HCT116 (cell line): Measurements from ENCODE around the gene CRIP1. TPM values are rescaled to one million over a fixed set of nuclear protein-coding genes. Genes with fewer than 3 reads are reported as not detected.

Experiments used
- ATAC-seq: fragments of 200-7000 bp; cut with Tn5 transposase; 2 replicates; pipeline ENCODE4 v1.9.1; 2020; ENCODE audit warnings: mild to moderate bottlenecking, moderate library complexity
- BruUV-seq: library from RNA; stranded (reverse); fragments of 400-500 nt; replicated peaks from 2 replicates; lab custom pipeline; 2021; lab: Mats Ljungman, UMichigan
- CTCF ChIA-PET: fragments of 300-600 bp; sonication (Branson Sonifier 250); formaldehyde crosslinking; loops from one replicate; lab custom pipeline; 2021; ENCODE audit warnings: antibody characterized with exemption; lab: Charles Lee
- POLR2A ChIA-PET: fragments of 300-600, 350-600 bp; sonication (Branson Sonifier 250); formaldehyde crosslinking; loops from one replicate; lab custom pipeline; 2021; ENCODE audit warnings: antibody characterized with exemption; lab: Charles Lee
- RAD21 ChIA-PET, 2 experiments: fragments of 300-600 bp; sonication (Branson Sonifier 250); formaldehyde crosslinking; loops; one replicate each; lab custom pipeline; 2023; ENCODE audit warnings: low total read pairs in 2 of 2; ENCODE audit not compliant: uncharacterized antibody in 2 of 2, unreplicated experiment in 2 of 2, low non-redundant PET in 1 of 2; lab: Charles Lee
- DNase-seq: peaks from one replicate; pipeline ENCODE4 v3.0.0-alpha.2; 2010; ENCODE audit warnings: low read depth, low spot score
- H2AFZ ChIP-seq: fragments of 200-600 bp; shearing (Covaris generic), sonication (generic); 2 replicates; pipeline ENCODE4 v1.6.1; 2017; ENCODE audit warnings: low read depth, mixed run types, mixed read lengths, antibody characterized with exemption, low read length; ENCODE audit not compliant: poor library complexity, severe bottlenecking
- H3K27ac ChIP-seq: 2 replicates; pipeline ENCODE4 v1.5.1; 2012; ENCODE audit warnings: low read depth, low read length
- H3K27me3 ChIP-seq: fragments of 200-600 bp; sonication (generic); 2 replicates; pipeline ENCODE4 v1.6.1; 2016; ENCODE audit warnings: mixed run types, low read length, mixed read lengths; ENCODE audit not compliant: insufficient read depth
- H3K36me3 ChIP-seq, 2 experiments: fragments of 200-500 bp in 1 of 2; fragments of 200-600 bp in 1 of 2; sonication (Bioruptor generic) in 1 of 2; sonication (generic) in 1 of 2; 2 replicates each; pipeline versions ENCODE4 v1.5.1 to v1.6.1; 2014 to 2016; ENCODE audit warnings: low read length in 2 of 2, inconsistent platforms in 1 of 2, mixed read lengths in 1 of 2, mixed run types in 1 of 2; ENCODE audit not compliant: insufficient read depth in 2 of 2, control insufficient read depth in 1 of 2
- H3K4me1 ChIP-seq, 2 experiments: fragments of 200-600 bp in 1 of 2; sonication (generic) in 1 of 2; 2 replicates each; pipeline versions ENCODE4 v1.5.1 to v1.6.1; 2012 to 2017; ENCODE audit warnings: low read length in 2 of 2, inconsistent platforms in 1 of 2, mild to moderate bottlenecking in 1 of 2, mixed read lengths in 1 of 2, mixed run types in 1 of 2, moderate library complexity in 1 of 2; ENCODE audit not compliant: insufficient read depth in 2 of 2, control insufficient read depth in 1 of 2
- H3K4me2 ChIP-seq: fragments of 200-600 bp; sonication (generic); 2 replicates; pipeline ENCODE4 v1.6.1; 2017; ENCODE audit warnings: mixed run types, low read length, mixed read lengths
- H3K4me3 ChIP-seq, 2 experiments: fragments of 200-600 bp in 1 of 2; sonication (generic) in 1 of 2; replicated peaks in 1 of 2; 2 replicates each; pipeline ENCODE4 v1.5.1; 2011 to 2016; ENCODE audit warnings: low read length in 2 of 2, control low read depth in 1 of 2, low read depth in 1 of 2, mild to moderate bottlenecking in 1 of 2, mixed read lengths in 1 of 2, mixed run types in 1 of 2
- H3K79me2 ChIP-seq: fragments of 200-600 bp; sonication (generic); 2 replicates; pipeline ENCODE4 v1.6.1; 2017; ENCODE audit warnings: mild to moderate bottlenecking, mixed run types, low read length, moderate library complexity, mixed read lengths; ENCODE audit not compliant: insufficient read depth
- H3K9ac ChIP-seq: fragments of 200-600 bp; sonication (generic); 2 replicates; pipeline ENCODE4 v1.6.1; 2016; ENCODE audit warnings: low read length, mixed read lengths
- H3K9me2 ChIP-seq: fragments of 200-600 bp; sonication (generic), shearing (Covaris generic); 2 replicates; pipeline ENCODE4 v1.6.1; 2017; ENCODE audit warnings: mixed run types, mild to moderate bottlenecking, moderate library complexity; ENCODE audit not compliant: insufficient read depth
- H3K9me3 ChIP-seq, 2 experiments: fragments of 200-500 bp in 1 of 2; fragments of 200-600 bp in 1 of 2; sonication (Bioruptor generic) in 1 of 2; sonication (generic) in 1 of 2; 2 replicates each; pipeline ENCODE4 v1.6.1; 2014 to 2017; ENCODE audit warnings: low read length in 2 of 2, mixed read lengths in 2 of 2, inconsistent platforms in 1 of 2, low read depth in 1 of 2, mild to moderate bottlenecking in 1 of 2, mixed run types in 1 of 2, moderate library complexity in 1 of 2; ENCODE audit not compliant: control insufficient read depth in 1 of 2, insufficient read depth in 1 of 2
- H4K20me1 ChIP-seq: fragments of 200-600 bp; sonication (generic), shearing (Covaris generic); 2 replicates; pipeline ENCODE4 v1.6.1; 2017; ENCODE audit warnings: mixed run types, mild to moderate bottlenecking, moderate library complexity; ENCODE audit not compliant: insufficient read depth
- EGR1 ChIP-seq: IDR thresholded peaks from 2 replicates; pipeline ENCODE4 v1.6.1; 2012; ENCODE audit warnings: low read depth
- EZH2 ChIP-seq: fragments of 200-600 bp; sonication (generic); IDR thresholded peaks from 2 replicates; pipeline ENCODE4 v1.6.1; 2017; ENCODE audit warnings: antibody characterized with exemption, mixed run types
- EZH2phosphoT487 ChIP-seq: fragments of 200-600 bp; IDR thresholded peaks from 2 replicates; pipeline ENCODE4 v1.6.1; 2018; ENCODE audit warnings: antibody characterized with exemption, borderline replicate concordance
- FOSL1 ChIP-seq: IDR thresholded peaks from 2 replicates; pipeline ENCODE4 v1.6.1; 2012; ENCODE audit warnings: low read depth
- POLR2A ChIP-seq: IDR thresholded peaks from 2 replicates; pipeline ENCODE4 v1.7.0; 2011; ENCODE audit warnings: borderline replicate concordance; ENCODE audit not compliant: insufficient read depth, insufficient read length; ENCODE audit errors: extremely low read depth
- POLR2AphosphoS5 ChIP-seq: IDR thresholded peaks from 2 replicates; pipeline ENCODE4 v1.6.1; 2011; ENCODE audit warnings: mild to moderate bottlenecking, low read depth, low read length, moderate library complexity
- RAD21 ChIP-seq: IDR thresholded peaks from 2 replicates; pipeline ENCODE4 v1.6.1; 2012; ENCODE audit warnings: low read depth, mild to moderate bottlenecking
- SP1 ChIP-seq: IDR thresholded peaks from 2 replicates; pipeline ENCODE4 v1.6.1; 2012; ENCODE audit warnings: low read depth
- YY1 ChIP-seq: IDR thresholded peaks from 2 replicates; pipeline ENCODE4 v1.6.1; 2011; ENCODE audit warnings: low read length, low read depth, moderate library complexity, mild to moderate bottlenecking; ENCODE audit not compliant: insufficient replicate concordance; ENCODE audit errors: extremely low read depth
- ZNF274 ChIP-seq: fragments of 200-500 bp; sonication (Bioruptor generic); IDR thresholded peaks from 2 replicates; pipeline ENCODE4 v1.6.1; 2014; ENCODE audit warnings: mild to moderate bottlenecking, low read depth, low read length, inconsistent platforms
- intact Hi-C: fragments of 100-400 bp; cut with micrococcal nuclease; formaldehyde crosslinking; loops from 2 replicates; pipeline ENCODE4 v1.10.0; 2022
- total RNA-seq: library from RNA; stranded (reverse); gene quantifications from one replicate; pipeline ENCODE4 v1.2.1, GENCODE V29; 2021; ENCODE audit not compliant: unreplicated experiment
- TF ChIP-seq, protein P1 (sequence below): IDR thresholded peaks from 2 replicates; pipeline ENCODE4 v1.6.1; 2012
- TF ChIP-seq, protein P2 (sequence below): IDR thresholded peaks from 2 replicates; pipeline ENCODE4 v1.6.1; 2011; ENCODE audit warnings: mild to moderate bottlenecking, low read length, moderate library complexity; ENCODE audit not compliant: insufficient replicate concordance; ENCODE audit errors: extremely low read depth
- TF ChIP-seq, protein P3 (sequence below): IDR thresholded peaks from 2 replicates; pipeline ENCODE4 v1.6.1; 2012
- TF ChIP-seq, protein P4 (sequence below): IDR thresholded peaks from 2 replicates; pipeline ENCODE4 v1.6.1; 2012; ENCODE audit warnings: low read depth
- TF ChIP-seq, protein P5 (sequence below), 3 experiments: fragments of 200-600 bp in 1 of 3; sonication (generic) in 1 of 3; IDR thresholded peaks in 2 of 3; conservative IDR thresholded peaks in 1 of 3; 2 replicates each; pipeline ENCODE4 v1.5.1; 2012 to 2017; ENCODE audit warnings: low read depth in 2 of 3, low read length in 2 of 3, antibody characterized with exemption in 1 of 3, borderline replicate concordance in 1 of 3, control low read depth in 1 of 3, mild to moderate bottlenecking in 1 of 3, mixed read lengths in 1 of 3, mixed run types in 1 of 3, moderate library complexity in 1 of 3; ENCODE audit not compliant: insufficient read depth in 1 of 3

The CRIP1 gene
- total RNA-seq, 1 experiment from 2014 or later = 260 TPM

DNA sequence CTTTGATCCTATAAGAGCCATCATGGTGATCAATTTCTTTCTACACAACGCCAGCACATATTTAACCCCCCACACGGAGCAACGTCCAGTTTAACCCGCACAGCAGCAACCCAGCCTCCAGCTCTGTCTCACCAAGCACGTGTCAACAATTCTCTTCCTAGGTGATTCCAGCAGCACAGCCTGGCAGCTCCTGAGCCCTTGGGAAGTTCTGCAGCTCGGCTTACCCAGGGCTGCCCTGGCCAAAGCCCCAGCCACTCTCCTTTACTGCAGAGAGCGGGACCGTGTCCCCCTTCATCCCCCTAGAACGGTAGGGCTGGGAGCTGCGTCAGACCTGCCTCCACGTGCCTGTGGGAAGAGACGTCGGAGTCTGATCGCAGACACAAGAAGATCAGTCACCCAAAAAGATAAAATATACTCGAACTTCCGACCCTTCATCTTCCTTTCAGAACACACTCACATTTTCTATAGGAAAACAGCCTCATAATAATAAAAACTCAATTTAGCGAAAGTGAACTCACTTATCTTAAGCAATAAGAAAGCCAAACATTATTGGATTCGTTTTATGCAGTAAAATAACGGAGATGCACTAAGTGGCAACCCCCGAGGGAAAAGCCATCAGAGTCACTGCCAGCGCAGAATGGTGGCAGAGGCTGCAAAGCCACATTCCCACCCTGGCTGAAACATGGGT is 47.3 kb downstream of the CRIP1 start:
- Histone ChIP-seq H3K9ac (no peak overlapping the region), H3K9me3 (no peaks in the 10 kb centered on the region), H3K27ac (no peak overlapping the region), H3K27me3 (no peaks in the 10 kb centered on the region), H3K4me2 (no peak overlapping the region), H2AFZ (no peak overlapping the region), H3K4me3 (no peak overlapping the region), H4K20me1 (no peaks in the 10 kb centered on the region), H3K36me3 (no peaks in the 10 kb centered on the region), H3K9me2 (no peaks in the 10 kb centered on the region), H3K4me1 (peaks cover 0 to 3% of the 10 kb centered on the region in 2 experiments; a peak in 1 of 4 replicates), H3K79me2 (no peaks in the 10 kb centered on the region)
- ChIA-PET POLR2A (no interaction called here), CTCF (no interaction called here), RAD21 (no interaction called here)
- no peak for ATAC-seq
- TF ChIP-seq POLR2AphosphoS5 = no peak
- TF ChIP-seq, protein P1, sequence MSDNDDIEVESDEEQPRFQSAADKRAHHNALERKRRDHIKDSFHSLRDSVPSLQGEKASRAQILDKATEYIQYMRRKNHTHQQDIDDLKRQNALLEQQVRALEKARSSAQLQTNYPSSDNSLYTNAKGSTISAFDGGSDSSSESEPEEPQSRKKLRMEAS = no peak
- TF ChIP-seq ZNF274 = no peak
- no peak for TF ChIP-seq FOSL1
- TF ChIP-seq, protein P2, sequence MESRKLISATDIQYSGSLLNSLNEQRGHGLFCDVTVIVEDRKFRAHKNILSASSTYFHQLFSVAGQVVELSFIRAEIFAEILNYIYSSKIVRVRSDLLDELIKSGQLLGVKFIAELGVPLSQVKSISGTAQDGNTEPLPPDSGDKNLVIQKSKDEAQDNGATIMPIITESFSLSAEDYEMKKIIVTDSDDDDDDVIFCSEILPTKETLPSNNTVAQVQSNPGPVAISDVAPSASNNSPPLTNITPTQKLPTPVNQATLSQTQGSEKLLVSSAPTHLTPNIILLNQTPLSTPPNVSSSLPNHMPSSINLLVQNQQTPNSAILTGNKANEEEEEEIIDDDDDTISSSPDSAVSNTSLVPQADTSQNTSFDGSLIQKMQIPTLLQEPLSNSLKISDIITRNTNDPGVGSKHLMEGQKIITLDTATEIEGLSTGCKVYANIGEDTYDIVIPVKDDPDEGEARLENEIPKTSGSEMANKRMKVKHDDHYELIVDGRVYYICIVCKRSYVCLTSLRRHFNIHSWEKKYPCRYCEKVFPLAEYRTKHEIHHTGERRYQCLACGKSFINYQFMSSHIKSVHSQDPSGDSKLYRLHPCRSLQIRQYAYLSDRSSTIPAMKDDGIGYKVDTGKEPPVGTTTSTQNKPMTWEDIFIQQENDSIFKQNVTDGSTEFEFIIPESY = no peak
- TF ChIP-seq, protein P3, sequence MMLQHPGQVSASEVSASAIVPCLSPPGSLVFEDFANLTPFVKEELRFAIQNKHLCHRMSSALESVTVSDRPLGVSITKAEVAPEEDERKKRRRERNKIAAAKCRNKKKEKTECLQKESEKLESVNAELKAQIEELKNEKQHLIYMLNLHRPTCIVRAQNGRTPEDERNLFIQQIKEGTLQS = no peak
- TF ChIP-seq YY1 = no peak
- TF ChIP-seq EZH2phosphoT487 = no peak
- no peak for TF ChIP-seq EGR1
- no peak for TF ChIP-seq POLR2A
- TF ChIP-seq, protein P4, sequence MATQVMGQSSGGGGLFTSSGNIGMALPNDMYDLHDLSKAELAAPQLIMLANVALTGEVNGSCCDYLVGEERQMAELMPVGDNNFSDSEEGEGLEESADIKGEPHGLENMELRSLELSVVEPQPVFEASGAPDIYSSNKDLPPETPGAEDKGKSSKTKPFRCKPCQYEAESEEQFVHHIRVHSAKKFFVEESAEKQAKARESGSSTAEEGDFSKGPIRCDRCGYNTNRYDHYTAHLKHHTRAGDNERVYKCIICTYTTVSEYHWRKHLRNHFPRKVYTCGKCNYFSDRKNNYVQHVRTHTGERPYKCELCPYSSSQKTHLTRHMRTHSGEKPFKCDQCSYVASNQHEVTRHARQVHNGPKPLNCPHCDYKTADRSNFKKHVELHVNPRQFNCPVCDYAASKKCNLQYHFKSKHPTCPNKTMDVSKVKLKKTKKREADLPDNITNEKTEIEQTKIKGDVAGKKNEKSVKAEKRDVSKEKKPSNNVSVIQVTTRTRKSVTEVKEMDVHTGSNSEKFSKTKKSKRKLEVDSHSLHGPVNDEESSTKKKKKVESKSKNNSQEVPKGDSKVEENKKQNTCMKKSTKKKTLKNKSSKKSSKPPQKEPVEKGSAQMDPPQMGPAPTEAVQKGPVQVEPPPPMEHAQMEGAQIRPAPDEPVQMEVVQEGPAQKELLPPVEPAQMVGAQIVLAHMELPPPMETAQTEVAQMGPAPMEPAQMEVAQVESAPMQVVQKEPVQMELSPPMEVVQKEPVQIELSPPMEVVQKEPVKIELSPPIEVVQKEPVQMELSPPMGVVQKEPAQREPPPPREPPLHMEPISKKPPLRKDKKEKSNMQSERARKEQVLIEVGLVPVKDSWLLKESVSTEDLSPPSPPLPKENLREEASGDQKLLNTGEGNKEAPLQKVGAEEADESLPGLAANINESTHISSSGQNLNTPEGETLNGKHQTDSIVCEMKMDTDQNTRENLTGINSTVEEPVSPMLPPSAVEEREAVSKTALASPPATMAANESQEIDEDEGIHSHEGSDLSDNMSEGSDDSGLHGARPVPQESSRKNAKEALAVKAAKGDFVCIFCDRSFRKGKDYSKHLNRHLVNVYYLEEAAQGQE = no peak
- TF ChIP-seq, protein P5, sequence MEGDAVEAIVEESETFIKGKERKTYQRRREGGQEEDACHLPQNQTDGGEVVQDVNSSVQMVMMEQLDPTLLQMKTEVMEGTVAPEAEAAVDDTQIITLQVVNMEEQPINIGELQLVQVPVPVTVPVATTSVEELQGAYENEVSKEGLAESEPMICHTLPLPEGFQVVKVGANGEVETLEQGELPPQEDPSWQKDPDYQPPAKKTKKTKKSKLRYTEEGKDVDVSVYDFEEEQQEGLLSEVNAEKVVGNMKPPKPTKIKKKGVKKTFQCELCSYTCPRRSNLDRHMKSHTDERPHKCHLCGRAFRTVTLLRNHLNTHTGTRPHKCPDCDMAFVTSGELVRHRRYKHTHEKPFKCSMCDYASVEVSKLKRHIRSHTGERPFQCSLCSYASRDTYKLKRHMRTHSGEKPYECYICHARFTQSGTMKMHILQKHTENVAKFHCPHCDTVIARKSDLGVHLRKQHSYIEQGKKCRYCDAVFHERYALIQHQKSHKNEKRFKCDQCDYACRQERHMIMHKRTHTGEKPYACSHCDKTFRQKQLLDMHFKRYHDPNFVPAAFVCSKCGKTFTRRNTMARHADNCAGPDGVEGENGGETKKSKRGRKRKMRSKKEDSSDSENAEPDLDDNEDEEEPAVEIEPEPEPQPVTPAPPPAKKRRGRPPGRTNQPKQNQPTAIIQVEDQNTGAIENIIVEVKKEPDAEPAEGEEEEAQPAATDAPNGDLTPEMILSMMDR (IDR thresholded peaks at IDR 0.05 in 2 of 3, conservative IDR thresholded peaks at IDR 0.05 in 1 of 3; ENCODE audit: borderline replicate concordance in 1 of 3, insufficient read depth in 1 of 3, low read depth in 2 of 3, low read length in 2 of 3) = no peak
- TF ChIP-seq RAD21 = no peak
- TF ChIP-seq SP1 = no peak
- TF ChIP-seq EZH2 = no peak
- BruUV-seq = no TSS peak
- no peak for DNase-seq
- intact Hi-C loops = loop anchor here (10.0 kb wide), 1 partner anchor 621 kb away; no protein-coding TSS in a partner anchor
